Memory B cell (primary cell): ENCODE data around the gene CXCL14.

ENCODE experiments used
- ATAC-seq: fragments of 150-1000 bp; cut with Tn5 transposase; 2 replicates; pipeline ENCODE4 v1.10.0; 2021; ENCODE audit warnings: low read depth, mild to moderate bottlenecking, moderate library complexity
- DNase-seq, 2 donors: peaks; one replicate each; pipeline ENCODE4 v3.0.0; 2022; ENCODE audit warnings: low spot score in 2 of 2
- H3K27ac Mint-ChIP-seq: one replicate; pipeline ENCODE4 v1.8.0; 2022; ENCODE audit warnings: mild to moderate bottlenecking, moderate library complexity, mixed read lengths
- H3K27me3 Mint-ChIP-seq: one replicate; pipeline ENCODE4 v1.8.0; 2022; ENCODE audit warnings: mixed read lengths
- H3K36me3 Mint-ChIP-seq: one replicate; pipeline ENCODE4 v1.8.0; 2022; ENCODE audit warnings: mild to moderate bottlenecking, mixed read lengths
- H3K4me1 Mint-ChIP-seq: one replicate; pipeline ENCODE4 v1.8.0; 2022; ENCODE audit warnings: mixed read lengths
- H3K4me3 Mint-ChIP-seq: one replicate; pipeline ENCODE4 v1.8.0; 2022; ENCODE audit warnings: mild to moderate bottlenecking, moderate library complexity, mixed read lengths
- H3K9me3 Mint-ChIP-seq: one replicate; pipeline ENCODE4 v1.8.0; 2022; ENCODE audit warnings: mixed read lengths

CXCL14 gene

DNA sequence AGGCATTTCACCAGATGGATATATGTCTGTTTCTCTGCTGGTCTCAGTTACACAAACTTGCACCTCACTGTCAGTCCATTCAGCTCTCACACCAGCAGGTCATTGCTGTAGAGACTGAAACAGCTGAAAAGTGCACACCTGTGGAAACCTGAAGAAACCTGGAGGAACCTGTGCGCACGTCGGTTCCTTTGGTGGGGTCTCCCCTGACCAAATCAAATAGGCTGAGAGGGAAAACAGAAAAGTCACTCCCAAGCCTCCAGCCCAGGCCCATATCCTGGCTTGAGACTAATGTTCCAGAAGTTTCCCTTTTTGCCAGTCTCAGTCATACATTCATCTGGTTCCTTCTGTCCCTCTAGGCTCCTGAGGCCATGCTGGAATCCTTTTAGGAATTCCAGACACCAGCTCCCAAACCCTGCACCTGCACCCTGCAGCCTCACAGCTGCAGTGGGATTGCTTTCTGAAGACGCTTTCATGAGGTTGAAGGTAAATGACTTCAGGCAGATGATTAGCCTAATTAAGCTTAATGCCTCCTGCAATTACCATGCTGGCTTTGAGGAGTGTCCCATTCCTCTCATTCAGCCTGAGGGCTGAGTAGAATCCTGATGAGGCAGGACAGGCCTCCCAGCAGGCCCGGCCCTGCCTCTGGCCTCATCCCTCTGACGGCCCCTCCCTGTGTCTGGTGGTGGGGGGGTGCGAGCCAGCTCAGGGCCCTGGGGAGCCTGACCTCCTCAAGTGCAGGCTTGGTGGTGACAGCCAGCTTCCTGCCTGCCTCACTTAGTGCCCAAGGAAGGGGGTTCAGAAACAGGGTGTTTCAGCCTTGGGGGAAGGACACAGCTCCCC is 24.3 kb upstream of the CXCL14 start:
- Mint-ChIP-seq H3K36me3 (no peaks in the 10 kb centered on the region), H3K9me3 (no peaks in the 10 kb centered on the region), H3K4me3 (no peak overlapping the region), H3K27ac (no peak overlapping the region), H3K27me3 (peaks cover 11% of the 10 kb centered on the region), H3K4me1 (no peaks in the 10 kb centered on the region)
- ATAC-seq (no peak), DNase-seq (no peak)

DNA sequence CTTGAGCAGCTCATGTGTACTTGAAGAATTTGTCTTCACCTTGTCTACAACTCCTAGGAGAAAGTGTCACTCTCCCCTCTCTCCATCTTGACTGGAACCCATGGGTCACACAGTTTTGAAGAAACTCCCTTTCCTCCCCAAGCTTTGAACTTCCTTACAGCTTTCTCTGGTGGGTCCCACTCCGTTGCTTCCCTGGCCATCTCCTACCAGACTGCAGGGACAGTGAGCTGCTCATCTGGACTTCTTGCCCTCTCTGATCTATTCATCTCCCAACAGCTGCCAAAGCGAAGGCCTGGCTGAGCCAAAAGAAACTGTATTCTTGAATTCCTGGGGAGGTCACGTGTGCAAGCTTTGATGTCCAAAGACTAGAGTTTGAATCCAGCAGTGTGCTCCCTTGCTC is 22.7 kb upstream of the CXCL14 start:
- DNase-seq (no peak), ATAC-seq (no peak)
- H3K9me3 Mint-ChIP-seq: no peaks in the 10 kb centered on the region
- peaks cover 6% of the 10 kb centered on the region for H3K27me3 Mint-ChIP-seq
- H3K4me1 Mint-ChIP-seq: no peaks in the 10 kb centered on the region
- H3K36me3 Mint-ChIP-seq: no peaks in the 10 kb centered on the region
- H3K4me3 Mint-ChIP-seq: no peak overlapping the region
- no peak overlapping the region for H3K27ac Mint-ChIP-seq

DNA sequence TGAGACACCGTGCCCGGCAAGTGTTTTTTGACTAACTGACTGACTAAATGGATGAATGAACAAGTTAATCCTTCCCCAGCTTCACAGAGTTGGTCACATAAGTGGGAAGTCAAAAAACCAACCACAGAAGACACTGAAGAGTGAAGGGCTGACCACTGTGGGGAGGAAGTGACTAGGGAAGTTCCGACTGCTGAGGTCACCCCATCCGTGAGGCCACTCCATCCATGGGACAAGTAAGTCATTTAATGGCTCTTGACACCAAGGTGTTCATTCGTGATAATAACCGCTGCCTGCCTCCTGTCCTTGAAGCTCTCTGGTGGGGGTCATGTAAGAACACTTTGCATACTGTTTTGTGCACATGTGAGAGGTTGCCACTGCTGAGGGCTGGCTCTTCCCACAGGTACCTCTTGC is 22.2 kb upstream of the CXCL14 start:
- Mint-ChIP-seq H3K36me3 (no peaks in the 10 kb centered on the region), H3K4me3 (no peak overlapping the region), H3K9me3 (no peaks in the 10 kb centered on the region), H3K27ac (no peak overlapping the region), H3K4me1 (no peaks in the 10 kb centered on the region), H3K27me3 (peaks cover 6% of the 10 kb centered on the region)
- DNase-seq (no peak), ATAC-seq (no peak)

DNA sequence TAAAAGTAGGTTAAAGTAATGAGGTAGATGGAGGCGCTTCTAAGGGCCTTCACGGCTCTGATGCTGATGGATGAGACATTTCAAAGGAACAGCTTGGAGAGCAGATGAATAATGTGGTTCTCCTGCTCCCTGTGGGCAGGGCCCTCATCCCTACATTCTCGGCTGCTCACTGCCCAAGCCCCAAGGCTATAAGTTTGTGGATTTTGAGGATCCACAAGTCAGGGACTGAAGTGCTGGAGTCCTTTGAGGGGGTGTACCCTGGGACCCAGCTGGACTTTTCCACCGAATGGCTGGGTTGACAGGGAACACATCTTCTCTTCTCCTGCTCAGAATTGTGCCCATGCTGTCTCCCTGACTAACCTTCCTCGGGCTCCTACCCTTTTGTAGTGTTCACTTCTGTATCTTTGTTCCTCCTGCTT is 21.4 kb upstream of the CXCL14 start:
- Mint-ChIP-seq H3K4me3 (no peak overlapping the region), H3K4me1 (no peaks in the 10 kb centered on the region), H3K27me3 (peaks cover 6% of the 10 kb centered on the region), H3K9me3 (no peaks in the 10 kb centered on the region), H3K27ac (no peak overlapping the region), H3K36me3 (no peaks in the 10 kb centered on the region)
- DNase-seq (no peak), ATAC-seq (no peak)

DNA sequence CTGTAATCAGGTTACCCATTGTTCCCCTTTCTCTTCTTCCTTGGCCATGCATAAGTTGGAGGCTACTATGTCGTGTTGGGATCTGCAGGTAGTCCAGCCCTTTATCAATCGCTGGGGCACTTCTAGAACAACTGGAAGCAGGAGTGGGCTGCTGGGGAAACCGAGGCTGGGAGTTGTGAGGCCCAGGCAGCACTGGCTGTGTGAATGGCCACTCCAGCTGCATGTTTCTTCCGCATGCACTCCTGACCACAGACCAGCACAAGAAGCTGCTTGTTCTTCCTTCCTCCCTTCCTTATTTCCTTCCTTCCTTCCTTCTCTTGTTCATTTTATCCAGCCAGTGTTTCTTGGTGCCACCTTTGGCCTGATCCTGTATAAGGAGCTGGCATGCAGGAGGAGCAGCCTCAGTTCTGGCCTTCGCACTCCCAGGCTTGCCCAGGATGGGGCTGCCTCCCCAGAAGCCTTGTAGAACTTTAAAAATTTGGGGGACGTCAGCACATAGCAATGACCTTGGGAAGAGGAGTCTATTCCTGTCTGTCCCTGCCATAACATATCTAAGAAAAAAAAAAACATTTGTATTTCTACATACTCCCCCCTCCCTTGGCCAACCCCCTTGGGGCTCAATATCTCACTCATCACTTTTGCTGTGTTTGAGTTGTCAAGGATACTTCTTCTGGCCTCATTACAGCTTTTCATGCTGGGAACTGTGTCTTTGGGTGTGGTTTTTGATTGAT is 20.8 kb upstream of the CXCL14 start:
- no peaks in the 10 kb centered on the region for H3K4me1 Mint-ChIP-seq
- H3K27ac Mint-ChIP-seq: no peak overlapping the region
- DNase-seq (no peak), ATAC-seq (no peak)
- H3K36me3 Mint-ChIP-seq: no peaks in the 10 kb centered on the region
- no peaks in the 10 kb centered on the region for H3K9me3 Mint-ChIP-seq
- peaks cover 6% of the 10 kb centered on the region for H3K27me3 Mint-ChIP-seq
- H3K4me3 Mint-ChIP-seq: no peak overlapping the region

- no peak for ATAC-seq
- no peak for DNase-seq
- Mint-ChIP-seq H3K4me1 (no peaks in the 10 kb centered on the region), H3K27ac (no peak overlapping the region), H3K9me3 (no peaks in the 10 kb centered on the region), H3K4me3 (no peak overlapping the region), H3K36me3 (no peaks in the 10 kb centered on the region), H3K27me3 (peaks cover 4% of the 10 kb centered on the region)
Measured at GRCh38 chr5:135598691-135599395, 20.1 kb upstream of the CXCL14 start.

DNA sequence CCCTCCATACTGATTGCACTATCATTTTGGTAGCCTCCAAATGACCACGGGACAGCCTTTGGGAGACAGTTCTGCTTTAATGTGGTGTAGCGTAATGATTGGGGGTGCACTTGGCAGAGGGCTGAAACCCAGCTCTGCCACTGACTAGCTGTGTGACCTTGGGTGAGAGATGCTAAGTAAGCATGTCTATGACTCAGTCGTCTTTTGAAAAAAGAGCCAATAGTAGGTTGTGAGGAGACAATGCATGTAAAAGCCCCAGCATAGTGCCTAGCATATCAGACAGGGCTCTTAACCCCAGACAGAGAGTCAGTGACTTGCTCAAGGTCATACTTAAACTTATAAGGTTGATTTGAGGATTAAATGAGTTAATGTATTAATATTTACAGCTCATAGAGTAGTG is 18.0 kb upstream of the CXCL14 start:
- H3K4me1 Mint-ChIP-seq: peaks cover 2% of the 10 kb centered on the region
- H3K27ac Mint-ChIP-seq: no peak overlapping the region
- DNase-seq (no peak), ATAC-seq (no peak)
- no peak overlapping the region for H3K4me3 Mint-ChIP-seq
- H3K27me3 Mint-ChIP-seq: peaks cover 9% of the 10 kb centered on the region
- no peaks in the 10 kb centered on the region for H3K36me3 Mint-ChIP-seq
- no peaks in the 10 kb centered on the region for H3K9me3 Mint-ChIP-seq

DNA sequence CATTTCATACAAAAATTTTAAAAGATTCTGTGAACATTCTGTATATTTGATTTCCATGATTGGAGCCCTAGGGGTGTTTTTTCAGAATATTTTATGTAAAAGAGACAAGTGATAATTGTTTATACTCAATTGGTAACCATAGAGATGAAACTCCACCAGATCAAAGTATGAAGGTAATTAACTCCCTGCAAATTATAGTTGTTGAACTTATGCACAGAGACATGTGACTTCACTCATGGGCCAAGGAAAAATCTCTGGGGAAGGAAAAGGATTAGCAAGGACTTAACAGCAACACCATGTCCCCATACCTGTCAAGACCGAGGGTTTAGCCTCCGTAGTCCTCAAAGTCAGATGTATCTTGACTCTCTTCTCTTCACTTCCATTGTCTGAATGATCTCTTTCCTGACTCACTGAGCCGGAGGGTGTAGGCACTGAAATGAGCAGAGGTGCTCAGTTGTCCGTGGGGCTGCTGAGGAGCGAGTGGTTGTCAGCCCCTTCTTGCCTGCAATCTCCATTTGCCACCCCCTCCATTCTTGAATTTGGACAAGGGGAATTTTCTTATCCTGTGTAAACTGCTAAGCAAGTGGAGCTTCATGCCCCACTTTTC is 17.5 kb upstream of the CXCL14 start:
- DNase-seq: no peak
- H3K27me3 Mint-ChIP-seq: peaks cover 8% of the 10 kb centered on the region
- no peak for ATAC-seq
- no peak overlapping the region for H3K4me3 Mint-ChIP-seq
- no peak overlapping the region for H3K27ac Mint-ChIP-seq
- no peaks in the 10 kb centered on the region for H3K36me3 Mint-ChIP-seq
- H3K4me1 Mint-ChIP-seq: peaks cover 2% of the 10 kb centered on the region
- no peaks in the 10 kb centered on the region for H3K9me3 Mint-ChIP-seq

DNA sequence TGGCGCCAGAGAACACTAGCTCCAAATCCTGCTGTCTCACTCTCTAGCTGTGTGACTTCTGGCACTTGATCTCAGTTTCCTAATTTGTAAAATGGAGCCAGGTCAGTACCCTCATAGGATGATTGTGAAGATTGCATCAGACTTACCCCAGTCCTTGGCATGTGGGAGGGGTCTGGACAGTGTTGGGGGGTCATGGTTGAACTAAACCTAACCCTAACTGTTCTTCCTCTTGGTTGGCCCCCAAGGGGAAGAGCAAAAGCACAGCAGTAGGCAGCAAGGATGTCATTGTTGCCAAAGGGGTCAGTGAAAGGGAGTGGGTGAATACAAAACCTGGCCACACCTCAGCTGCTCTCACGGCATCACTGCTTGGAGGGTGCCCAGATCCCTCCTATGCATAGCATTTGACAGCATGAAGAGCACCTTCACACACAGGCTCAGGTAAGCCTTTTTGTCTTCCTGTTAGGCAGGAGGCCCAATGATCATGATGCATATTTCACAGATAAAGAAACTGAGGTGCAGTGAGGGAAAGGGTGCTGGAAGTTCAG is 15.7 kb upstream of the CXCL14 start:
- no peak for ATAC-seq
- Mint-ChIP-seq H3K36me3 (no peaks in the 10 kb centered on the region), H3K9me3 (no peaks in the 10 kb centered on the region), H3K4me1 (peaks cover 2% of the 10 kb centered on the region), H3K27ac (no peak overlapping the region), H3K27me3 (peaks cover 8% of the 10 kb centered on the region), H3K4me3 (no peak overlapping the region)
- DNase-seq: no peak

GRCh38 chr5:135593886-135594285 is 15.1 kb upstream of the CXCL14 start:
- Mint-ChIP-seq H3K27me3 (peaks cover 8% of the 10 kb centered on the region), H3K4me1 (peaks cover 2% of the 10 kb centered on the region), H3K9me3 (no peaks in the 10 kb centered on the region), H3K27ac (no peak overlapping the region), H3K36me3 (no peaks in the 10 kb centered on the region), H3K4me3 (no peak overlapping the region)
- DNase-seq: no peak
- ATAC-seq: no peak

DNA sequence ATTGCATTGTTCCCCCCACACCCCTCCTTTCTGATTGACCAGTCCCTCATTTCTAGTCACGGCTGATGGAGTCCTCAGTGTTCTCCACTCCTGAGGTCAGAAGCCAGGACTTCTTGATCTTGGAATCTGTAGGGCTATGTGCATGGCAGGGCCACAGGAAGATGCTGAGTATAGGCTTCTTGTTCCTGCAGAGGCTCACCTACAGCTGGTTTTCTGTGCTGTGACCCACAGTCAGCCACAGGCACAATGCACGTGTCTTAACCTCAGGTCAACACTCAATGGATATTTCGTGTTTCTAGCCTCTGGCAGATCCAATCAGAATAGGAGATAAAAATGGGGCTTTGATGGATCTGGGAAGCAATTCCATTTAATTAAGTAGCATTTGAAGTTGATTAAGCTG is 14.3 kb upstream of the CXCL14 start:
- Mint-ChIP-seq H3K4me1 (peaks cover 2% of the 10 kb centered on the region), H3K27me3 (peaks cover 7% of the 10 kb centered on the region), H3K4me3 (no peak overlapping the region), H3K27ac (no peak overlapping the region), H3K36me3 (no peaks in the 10 kb centered on the region), H3K9me3 (no peaks in the 10 kb centered on the region)
- DNase-seq: no peak
- no peak for ATAC-seq

- ATAC-seq: no peak
- no peak overlapping the region for H3K4me3 Mint-ChIP-seq
Measured at GRCh38 chr5:135592312-135593045, 13.7 kb upstream of the CXCL14 start.

DNA sequence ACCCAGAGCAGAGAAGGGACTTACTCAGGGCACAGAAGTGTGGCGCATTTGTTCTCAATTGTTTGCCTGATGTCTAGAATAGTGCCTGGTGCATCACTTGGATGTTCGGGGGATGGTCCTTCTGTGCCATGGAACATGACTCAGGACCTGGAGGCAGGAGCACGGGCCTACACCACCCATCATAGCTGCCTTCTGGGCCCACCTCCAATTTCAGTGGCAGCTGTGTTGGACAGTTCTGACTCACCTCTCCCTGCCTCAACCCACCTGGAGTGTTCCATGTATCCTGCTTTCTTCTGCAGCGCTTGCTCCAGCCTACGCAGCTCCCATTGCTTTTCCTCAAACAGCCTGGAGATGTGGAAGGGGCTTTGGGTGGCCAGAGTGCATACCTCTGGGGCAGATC is 12.5 kb upstream of the CXCL14 start:
- Mint-ChIP-seq H3K9me3 (no peaks in the 10 kb centered on the region), H3K27ac (no peak overlapping the region), H3K4me3 (no peak overlapping the region), H3K4me1 (peaks cover 2% of the 10 kb centered on the region), H3K27me3 (peaks cover 7% of the 10 kb centered on the region), H3K36me3 (no peaks in the 10 kb centered on the region)
- DNase-seq: no peak
- no peak for ATAC-seq

More at GRCh38 chr5:135592312-135593045, 13.7 kb upstream of the CXCL14 start:
- no peaks in the 10 kb centered on the region for H3K9me3 Mint-ChIP-seq
- no peak for DNase-seq
- no peak overlapping the region for H3K27ac Mint-ChIP-seq
- H3K36me3 Mint-ChIP-seq: no peaks in the 10 kb centered on the region
- H3K4me1 Mint-ChIP-seq: peaks cover 2% of the 10 kb centered on the region
- H3K27me3 Mint-ChIP-seq: peaks cover 7% of the 10 kb centered on the region
